ENCODE data around the gene NRBF2.
"Not testable (repeated sequence)": the region's sequence is repeated elsewhere in the genome, so short reads cannot be mapped to it uniquely, and the experiment has no call there.

The NRBF2 gene

GRCh38 chr10:63120554-63120953 lies 12.6 kb upstream of the NRBF2 start:
- DNase-seq, result no peak

- no peak for DNase-seq
These were observed 9.3 kb upstream of the NRBF2 start for GRCh38 chr10:63123727-63124362.

- DNase-seq, result no peak
These were observed 7.7 kb upstream of the NRBF2 start for GRCh38 chr10:63125459-63125858.

GRCh38 chr10:63128443-63128842 lies 4.7 kb upstream of the NRBF2 start:
- DNase-seq, result no peak

- no peak for DNase-seq
These were observed 3.2 kb upstream of the NRBF2 start for GRCh38 chr10:63129888-63130287.

GRCh38 chr10:63132651-63133055 lies 475 bp upstream of the NRBF2 start:
- no peak for DNase-seq

- DNase-seq, result no peak
These were observed 861 bp downstream of the NRBF2 start for GRCh38 chr10:63133821-63134557.

- DNase-seq, result no peak
These were observed 4.2 kb downstream of the NRBF2 start for GRCh38 chr10:63137306-63137705.

- no peak for DNase-seq
These were observed 6.9 kb downstream of the NRBF2 start for GRCh38 chr10:63140077-63140476.

- no peak for DNase-seq
These were observed 9.0 kb downstream of the NRBF2 start for GRCh38 chr10:63142136-63142535.

GRCh38 chr10:63143987-63144386 lies 10.9 kb downstream of the NRBF2 start:
- no peak for DNase-seq

GRCh38 chr10:63145782-63146181 lies 12.7 kb downstream of the NRBF2 start:
- no peak for DNase-seq

GRCh38 chr10:63146503-63146902 lies 13.4 kb downstream of the NRBF2 start:
- no peak for DNase-seq

GRCh38 chr10:63150745-63151144 lies 17.6 kb downstream of the NRBF2 start:
- DNase-seq, result no peak

- DNase-seq, result not testable (repeated sequence)
These were observed 20.9 kb downstream of the NRBF2 start for GRCh38 chr10:63153868-63154545.

- no peak for DNase-seq
These were observed 21.6 kb downstream of the NRBF2 start for GRCh38 chr10:63154546-63155387.

GRCh38 chr10:63155388-63156020 lies 22.4 kb downstream of the NRBF2 start:
- no peak for DNase-seq

GRCh38 chr10:63156236-63156635 lies 23.1 kb downstream of the NRBF2 start:
- no peak for DNase-seq

- no peak for DNase-seq
These were observed 24.9 kb downstream of the NRBF2 start for GRCh38 chr10:63157845-63158624.

- no peak for DNase-seq
These were observed 28.5 kb downstream of the NRBF2 start for GRCh38 chr10:63161592-63161991.

GRCh38 chr10:63164166-63164623 lies 31.1 kb downstream of the NRBF2 start:
- no peak for DNase-seq

GRCh38 chr10:63165249-63165648 lies 32.1 kb downstream of the NRBF2 start:
- no peak for DNase-seq

All from activated effector memory CD4-positive, alpha-beta T cell treated with Interleukin-2 at 50 U/mL for 16 hours (primary cell).